ENCODE results near the gene ARRDC3.
A peak's percentile ranks its signal among the peaks of the same experiment; 100 is the strongest.

The ARRDC3 gene

GRCh38 chr5:91383956-91384300 is 811 bp upstream of the ARRDC3 start:
- no peak for DNase-seq

- DNase-seq: no peak
Measured at GRCh38 chr5:91382530-91383026, 539 bp downstream of the ARRDC3 start.

DNA sequence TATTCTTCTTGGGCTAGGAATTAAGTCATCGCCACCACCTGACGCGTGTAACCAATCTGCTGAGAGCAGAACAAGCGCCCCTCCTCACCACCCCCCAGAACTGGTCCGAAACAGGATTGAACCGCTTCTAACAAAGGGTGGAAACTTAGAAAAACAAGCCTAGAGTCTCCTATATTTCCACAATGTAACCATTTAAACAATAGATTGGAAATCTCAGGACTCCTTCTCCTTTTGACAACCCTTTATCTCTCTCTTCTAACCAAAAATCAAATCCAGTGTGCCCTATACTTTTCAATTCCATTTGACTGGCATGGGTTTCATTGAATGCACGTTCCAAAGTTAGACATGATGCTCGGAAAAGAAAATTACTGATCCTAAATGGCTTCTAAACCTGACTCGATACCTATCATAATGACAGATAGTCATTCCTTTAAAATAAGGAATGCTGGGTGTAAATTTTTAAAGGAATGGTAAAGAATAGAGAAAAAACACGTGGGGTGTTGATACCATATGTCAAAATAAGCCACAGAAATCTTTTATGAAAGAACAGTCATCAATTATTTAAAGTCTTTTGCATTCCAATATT is 1.2 kb downstream of the ARRDC3 start:
- peak; percentile 71 for DNase-seq

DNA sequence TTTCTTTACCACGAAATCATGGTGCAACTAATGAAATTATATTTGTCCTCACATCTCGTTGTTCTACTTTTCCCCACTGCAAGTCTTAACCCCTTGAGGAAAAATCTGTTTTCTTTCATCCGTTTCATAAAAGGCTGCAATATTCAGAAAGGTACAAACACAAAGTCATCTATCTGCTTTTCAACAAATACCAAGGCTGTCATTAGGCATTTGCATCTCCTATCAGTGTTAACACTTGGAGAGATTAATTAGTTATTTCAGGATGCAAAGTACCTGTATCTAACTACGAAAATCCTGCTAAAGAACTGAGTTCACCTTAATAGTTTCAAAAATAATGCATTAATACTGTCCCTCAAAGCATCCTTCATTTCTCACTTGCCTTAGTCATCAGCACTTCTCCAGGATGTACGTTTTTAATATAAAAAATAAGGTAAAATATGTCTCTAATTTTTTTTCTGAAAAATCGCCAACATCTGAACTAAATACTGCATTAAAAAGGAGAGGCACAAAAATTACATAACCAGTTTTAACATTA is 1.8 kb downstream of the ARRDC3 start:
- DNase-seq: no peak

GRCh38 chr5:91380491-91381238 is 2.5 kb downstream of the ARRDC3 start:
- DNase-seq: peak; percentile 95

GRCh38 chr5:91379914-91380490 is 3.1 kb downstream of the ARRDC3 start:
- DNase-seq: peak; percentile 89

GRCh38 chr5:91379246-91379913 is 3.7 kb downstream of the ARRDC3 start:
- no peak for DNase-seq

GRCh38 chr5:91378752-91379211 is 4.3 kb downstream of the ARRDC3 start:
- DNase-seq: no peak

DNA sequence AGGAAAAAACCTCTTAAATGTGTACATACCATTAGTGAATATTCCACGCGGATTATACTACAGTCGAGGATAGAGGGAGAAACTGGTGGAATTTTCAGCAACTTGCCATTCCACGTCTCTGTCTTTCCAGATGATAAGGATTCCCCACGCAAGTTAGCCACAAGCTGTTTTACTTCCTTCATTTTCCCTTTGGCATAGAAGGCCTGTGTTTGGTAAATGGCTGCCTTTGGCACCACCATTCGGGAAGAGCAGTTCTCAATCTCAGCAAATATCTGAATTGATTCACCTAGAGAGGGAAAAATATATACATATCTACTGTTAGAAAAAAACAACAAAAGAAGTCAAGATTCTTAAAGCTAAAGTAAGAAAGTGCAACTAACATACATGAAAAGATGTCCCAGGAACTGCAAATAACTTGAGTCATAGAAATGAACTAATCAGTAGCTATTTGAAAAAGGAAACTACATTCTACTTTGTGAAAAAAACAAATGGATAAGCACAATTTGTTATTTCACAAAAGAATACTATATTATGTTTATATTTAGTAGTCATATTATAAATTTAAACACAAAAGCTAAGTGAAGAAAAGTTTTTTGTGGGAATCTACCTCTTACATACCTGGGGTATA is 8.1 kb downstream of the ARRDC3 start:
- DNase-seq: no peak

DNA sequence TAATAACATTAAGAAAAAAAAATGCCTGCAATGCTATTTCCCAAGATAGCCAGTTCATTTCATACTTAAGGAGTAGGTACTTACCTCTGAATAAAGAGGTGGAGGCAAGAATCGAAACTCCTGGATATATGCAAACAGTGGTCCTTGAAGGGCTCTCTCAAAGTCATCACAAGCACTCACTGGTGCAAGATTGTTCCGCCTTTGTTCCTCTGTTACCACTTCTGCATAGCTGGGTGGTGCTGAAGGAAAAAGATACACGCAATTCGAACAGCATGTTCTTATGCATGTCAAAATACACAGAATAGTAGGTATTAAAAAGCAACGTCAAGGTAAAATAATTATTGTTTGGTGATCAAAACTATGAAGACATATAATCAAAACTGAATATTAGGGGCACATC is 9.5 kb downstream of the ARRDC3 start:
- DNase-seq: no peak

GRCh38 chr5:91373006-91373405 is 10.1 kb downstream of the ARRDC3 start:
- no peak for DNase-seq

DNA sequence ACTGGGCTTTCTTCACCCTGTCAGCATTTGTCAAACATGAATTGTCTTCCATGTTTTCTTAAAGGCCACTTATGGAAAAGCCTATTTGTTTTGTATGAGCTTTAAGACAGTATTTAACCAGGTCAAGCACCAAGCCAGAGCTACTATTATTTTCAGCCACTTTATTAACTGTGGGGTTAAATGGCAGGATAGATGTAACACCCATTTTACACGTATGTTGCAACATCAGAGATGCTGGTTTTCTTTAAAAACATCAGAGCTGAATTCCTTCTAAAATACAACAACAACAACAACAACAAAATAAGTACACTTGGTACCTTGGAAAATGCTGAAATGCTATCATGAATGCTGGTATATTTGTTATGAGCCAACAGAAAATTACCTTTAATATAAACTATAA is 13.6 kb downstream of the ARRDC3 start:
- DNase-seq: no peak

- no peak for DNase-seq
Measured at GRCh38 chr5:91367908-91368648, 15.0 kb downstream of the ARRDC3 start.

DNA sequence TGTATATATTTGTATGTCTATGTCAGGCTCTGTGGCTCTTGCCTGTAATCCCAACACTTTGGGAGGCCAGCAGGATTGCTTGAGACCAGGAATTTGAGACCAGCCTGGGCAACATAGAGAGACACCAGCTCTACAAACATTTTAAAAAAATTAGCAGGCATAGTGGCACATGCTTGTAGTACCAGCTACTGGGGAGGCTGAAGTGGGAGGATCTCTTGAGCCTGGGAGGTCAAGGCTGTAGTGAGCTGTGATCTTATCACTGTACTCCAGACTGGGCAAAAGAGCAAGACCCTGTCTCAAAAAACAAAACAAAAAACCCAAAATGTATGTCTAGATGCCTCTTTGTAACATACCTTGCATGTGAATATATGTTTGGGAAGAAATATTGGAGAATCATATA is 15.8 kb downstream of the ARRDC3 start:
- DNase-seq: no peak

DNA sequence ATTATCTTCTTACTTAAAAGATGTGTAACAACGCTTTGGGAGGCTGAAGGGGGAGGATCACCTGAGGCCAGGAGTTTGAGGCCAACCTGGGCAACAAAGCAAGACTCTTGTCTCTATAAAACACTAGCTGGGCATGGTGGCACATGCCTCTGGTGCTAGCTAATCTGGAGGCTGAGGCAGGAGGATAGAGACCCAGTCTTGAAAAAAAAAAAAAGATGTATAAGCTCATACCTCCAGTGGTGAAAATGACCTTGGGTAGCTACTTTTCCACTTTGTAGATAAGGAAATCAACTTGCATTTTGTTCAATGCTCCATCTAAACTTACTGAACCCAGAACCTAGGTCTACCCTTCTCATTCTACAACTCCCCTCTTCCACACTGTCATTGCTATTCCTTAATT is 16.6 kb downstream of the ARRDC3 start:
- no peak for DNase-seq

- DNase-seq: no peak
Measured at GRCh38 chr5:91365498-91365897, 17.6 kb downstream of the ARRDC3 start.

- DNase-seq: no peak
Measured at GRCh38 chr5:91362935-91363334, 20.2 kb downstream of the ARRDC3 start.

GRCh38 chr5:91361790-91362189 is 21.3 kb downstream of the ARRDC3 start:
- DNase-seq: no peak

DNA sequence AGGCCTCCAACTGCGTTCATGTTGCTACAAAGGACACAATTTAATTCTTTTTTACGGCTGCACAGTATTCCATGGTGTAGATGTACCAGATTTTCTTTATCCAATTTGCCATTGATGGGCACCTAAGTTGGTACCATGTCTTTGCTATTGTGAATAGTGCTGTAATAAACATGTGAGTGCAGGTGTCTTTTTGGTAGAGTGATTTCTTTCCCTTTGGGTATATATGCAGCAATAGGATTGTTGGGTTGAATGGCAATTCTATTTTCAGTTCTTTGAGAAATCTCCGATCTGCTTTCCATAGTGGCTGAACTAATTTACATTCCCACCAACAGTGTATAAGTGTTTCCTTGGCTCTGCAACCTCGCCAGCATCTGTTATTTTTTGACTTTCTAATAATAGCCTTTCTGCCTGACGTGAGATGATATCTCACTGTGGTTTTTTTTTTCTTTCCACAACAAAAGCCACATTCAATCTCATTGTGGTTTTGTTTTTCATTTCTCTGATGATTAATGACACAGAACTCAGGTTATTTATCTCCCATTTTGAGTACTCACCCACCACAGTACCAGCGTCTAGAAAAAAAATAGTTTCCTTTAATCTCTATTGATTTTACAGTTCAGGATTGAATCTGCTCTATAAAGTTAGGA is 21.9 kb downstream of the ARRDC3 start:
- no peak for DNase-seq

DNA sequence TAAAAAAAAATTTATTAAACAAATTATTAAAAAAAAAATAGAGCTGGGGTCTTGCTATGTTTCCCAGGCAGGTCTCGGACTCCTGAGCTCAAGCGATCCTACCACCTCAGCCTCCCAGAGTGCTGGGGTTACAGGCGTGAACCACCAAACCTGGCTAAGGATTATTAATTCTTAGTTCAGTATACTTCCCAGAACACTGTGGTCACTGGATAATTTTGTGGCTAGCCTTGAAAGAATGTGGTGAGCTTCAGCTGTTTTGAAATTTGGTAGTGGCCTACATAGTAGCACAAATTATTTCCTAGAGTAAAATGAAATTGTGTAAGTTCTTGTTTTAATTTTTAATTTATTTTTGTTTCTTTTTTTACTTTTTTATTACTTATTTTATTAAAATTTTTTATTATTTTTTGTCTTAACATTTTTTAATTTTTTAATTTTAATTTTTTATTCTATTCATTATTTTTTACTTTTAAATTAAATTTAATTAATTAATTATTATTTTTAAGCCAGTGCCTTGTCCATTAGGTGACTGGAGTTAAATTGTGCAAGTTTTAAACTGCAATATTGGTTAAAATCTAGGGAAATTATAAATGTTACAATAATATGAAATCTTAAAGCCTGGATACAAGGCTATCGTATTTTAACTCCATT is 23.0 kb downstream of the ARRDC3 start:
- no peak for DNase-seq

DNA sequence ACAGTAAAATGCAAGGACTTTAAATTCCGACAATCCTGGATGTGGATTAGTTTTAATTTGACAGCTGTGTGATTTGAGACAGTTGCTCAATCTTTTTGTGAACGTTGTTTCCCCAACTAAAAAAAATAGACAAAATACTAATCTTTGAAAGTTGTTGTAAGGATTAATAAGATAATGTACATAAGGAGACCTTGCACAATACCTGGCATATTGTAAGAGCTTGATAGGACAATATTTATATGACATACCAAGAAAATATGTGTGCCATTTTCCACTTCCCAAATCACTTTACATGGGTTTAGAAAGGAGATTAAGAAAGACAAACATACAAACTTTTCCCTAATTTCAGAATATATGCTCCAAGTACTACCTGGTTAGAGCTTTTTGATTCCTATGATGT is 25.3 kb downstream of the ARRDC3 start:
- DNase-seq: no peak

Measured in amniotic stem cell (primary cell).